Liver (tissue), 3 donors: ENCODE data around the gene PDE4B.

Experiments used
- CTCF ChIP-seq: fragments of 150-350 bp; IDR thresholded peaks from 2 replicates; pipeline ENCODE4 v1.5.1; 2017; ENCODE audit warnings: improper control_type of control experiment, low read depth, low read length; ENCODE audit not compliant: missing input control
- EGR1 ChIP-seq, 2 donors: IDR thresholded peaks; 2 replicates each; pipeline ENCODE4 v1.6.1; 2016 to 2018; ENCODE audit warnings: antibody characterized with exemption in 2 of 2, low read depth in 2 of 2
- GABPA ChIP-seq, 2 donors: IDR thresholded peaks in 1 of 2; conservative IDR thresholded peaks in 1 of 2; 2 replicates each; pipeline ENCODE4 v1.6.1; 2016; ENCODE audit warnings: antibody characterized with exemption in 2 of 2, mild to moderate bottlenecking in 1 of 2, moderate library complexity in 1 of 2
- HNF4A ChIP-seq, 2 donors: conservative IDR thresholded peaks; 2 replicates each; pipeline ENCODE4 v1.6.1; 2016; ENCODE audit warnings: antibody characterized with exemption in 2 of 2, mild to moderate bottlenecking in 2 of 2
- JUND ChIP-seq, 2 donors: IDR thresholded peaks; 2 replicates each; pipeline ENCODE4 v1.6.1; 2016; ENCODE audit warnings: antibody characterized with exemption in 2 of 2
- RAD21 ChIP-seq, 2 donors: IDR thresholded peaks; 2 replicates each; pipeline ENCODE4 v1.6.1; 2016; ENCODE audit warnings: antibody characterized with exemption in 2 of 2, mild to moderate bottlenecking in 2 of 2
- REST ChIP-seq: IDR thresholded peaks from 2 replicates; pipeline ENCODE4 v1.6.1; 2016; ENCODE audit warnings: antibody characterized with exemption, mild to moderate bottlenecking
- RXRA ChIP-seq, 2 donors: IDR thresholded peaks; 2 replicates each; pipeline ENCODE4 v1.6.1; 2017 to 2018; ENCODE audit warnings: antibody characterized with exemption in 2 of 2, mild to moderate bottlenecking in 1 of 2
- SP1 ChIP-seq: IDR thresholded peaks from 2 replicates; pipeline ENCODE4 v1.6.1; 2018; ENCODE audit warnings: antibody characterized with exemption, mild to moderate bottlenecking
- TAF1 ChIP-seq: conservative IDR thresholded peaks from 2 replicates; pipeline ENCODE4 v1.6.1; 2016; ENCODE audit warnings: antibody characterized with exemption, mild to moderate bottlenecking
- YY1 ChIP-seq: IDR thresholded peaks from 2 replicates; pipeline ENCODE4 v1.6.1; 2016; ENCODE audit warnings: antibody characterized with exemption, mild to moderate bottlenecking
- donor health status: healthy.
- donor health status: healthy.

GRCh38 chr1:66108624-66109023, 315.9 kb downstream of the PDE4B start:
- no peak for TF ChIP-seq CTCF
- no peak for TF ChIP-seq YY1
- TF ChIP-seq JUND (IDR thresholded peaks at IDR 0.05) = no peak
- TF ChIP-seq SP1 = no peak
- no peak for TF ChIP-seq GABPA (IDR thresholded peaks at IDR 0.05 in 1 of 2, conservative IDR thresholded peaks at IDR 0.05 in 1 of 2)
- no peak for TF ChIP-seq REST
- no peak for TF ChIP-seq TAF1
- no peak for TF ChIP-seq EGR1 (IDR thresholded peaks at IDR 0.05; ENCODE audit: low read depth in 2 of 2)
- no peak for TF ChIP-seq RAD21 (IDR thresholded peaks at IDR 0.05)
- no peak for TF ChIP-seq RXRA (IDR thresholded peaks at IDR 0.05)
- no peak for TF ChIP-seq HNF4A (conservative IDR thresholded peaks at IDR 0.05)
